GM18867 (cell line): ENCODE data around the gene KLK1.

Experiments used
- ATAC-seq: cut with Tn5 transposase; IDR thresholded peaks from one replicate; pipeline ENCODE4 v1.9.1; 2021; ENCODE audit warnings: mild to moderate bottlenecking, moderate library complexity; ENCODE audit not compliant: unreplicated experiment

The KLK1 gene

GRCh38 chr19:50836543-50837195, 13.1 kb upstream of the KLK1 start:
- ATAC-seq = no peak

GRCh38 chr19:50835785-50836542, 12.4 kb upstream of the KLK1 start:
- ATAC-seq = peak; percentile 81

- peak; percentile 10 for ATAC-seq
Measured at GRCh38 chr19:50835103-50835784, 11.7 kb upstream of the KLK1 start.

GRCh38 chr19:50833802-50834167, 10.2 kb upstream of the KLK1 start:
- no peak for ATAC-seq

- ATAC-seq = no peak
Measured at GRCh38 chr19:50833117-50833801, 9.7 kb upstream of the KLK1 start, which contains the start of gene KLK15. TSS of gene KLK15 (minus strand) at chr19:50833574. CDS start at chr19:50831492, 2,082 bp downstream.

GRCh38 chr19:50832666-50833065, 9.1 kb upstream of the KLK1 start:
- no peak for ATAC-seq

- no peak for ATAC-seq
Measured at GRCh38 chr19:50831026-50831396, 7.4 kb upstream of the KLK1 start.

GRCh38 chr19:50830266-50831025, 6.9 kb upstream of the KLK1 start:
- ATAC-seq = no peak

- ATAC-seq = no peak
Measured at GRCh38 chr19:50829801-50830200, 6.2 kb upstream of the KLK1 start.

- no peak for ATAC-seq
Measured at GRCh38 chr19:50827476-50827875, 3.9 kb upstream of the KLK1 start.

- no peak for ATAC-seq
Measured at GRCh38 chr19:50826492-50827240, 3.1 kb upstream of the KLK1 start.

GRCh38 chr19:50822661-50823208, 852 bp downstream of the KLK1 start:
- ATAC-seq = no peak

- ATAC-seq = no peak
Measured at GRCh38 chr19:50821622-50822021, 2.0 kb downstream of the KLK1 start.

- ATAC-seq = no peak
Measured at GRCh38 chr19:50821248-50821612, 2.4 kb downstream of the KLK1 start.

- no peak for ATAC-seq
Measured at GRCh38 chr19:50820549-50821247, 2.9 kb downstream of the KLK1 start.

GRCh38 chr19:50820086-50820485, 3.5 kb downstream of the KLK1 start:
- no peak for ATAC-seq

GRCh38 chr19:50819636-50820035, 4.0 kb downstream of the KLK1 start:
- no peak for ATAC-seq

GRCh38 chr19:50818859-50819472, 4.6 kb downstream of the KLK1 start:
- no peak for ATAC-seq
